ENCODE measurements around the gene E2F4. TPM values are rescaled to one million over a fixed set of nuclear protein-coding genes. Genes with fewer than 3 reads are reported as not detected.

Gene E2F4
- total and polyA plus RNA-seq, 2 donors (not counting 1 experiment from before 2014, with no cell fraction given): 106 to 188 TPM

DNA sequence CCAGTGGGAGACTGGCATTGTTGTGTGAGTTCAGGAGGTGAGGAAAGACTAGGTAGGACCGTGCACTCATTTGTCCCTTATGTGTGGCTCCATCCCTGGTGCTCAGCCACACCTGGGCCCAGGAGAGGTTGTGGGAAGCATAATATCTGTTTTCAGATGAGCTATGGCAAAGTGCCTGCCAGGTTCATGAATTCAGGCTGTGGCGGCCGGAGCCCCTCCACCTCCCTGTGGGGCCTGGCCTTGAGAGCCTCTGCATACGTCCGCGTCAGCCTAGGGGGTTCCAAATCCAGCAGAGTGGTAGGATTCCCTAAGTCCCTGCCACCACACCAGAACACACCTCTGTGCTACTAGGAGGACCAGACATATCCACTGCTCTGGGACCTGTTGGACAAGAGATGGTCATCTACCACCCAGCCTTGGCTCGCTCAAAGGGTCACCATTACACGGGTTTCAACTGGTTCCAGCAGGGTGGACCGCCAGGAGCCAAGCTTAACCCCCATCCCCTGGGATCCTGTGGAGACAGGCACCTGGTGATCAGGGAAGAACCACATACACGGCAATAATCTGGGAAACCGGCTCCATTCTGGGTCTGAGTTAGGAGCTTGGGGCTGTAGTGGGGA is 43.2 kb upstream of the E2F4 start:
- H2AFZ ChIP-seq (ENCODE audit: insufficient read depth, low read depth, low read length, poor library complexity, severe bottlenecking): no peak overlapping the region
- DNase-seq (no peak), ATAC-seq (ENCODE audit: low read depth) (no peak)
- no peak overlapping the region for H3K9ac ChIP-seq (ENCODE audit: low read length)
- H3K27ac ChIP-seq (ENCODE audit: low read length in 2 of 2): no peak overlapping the region
- Mint-ChIP-seq H3K9me3 (ENCODE audit: insufficient read depth) (no peaks in the 10 kb centered on the region), H3K4me3 (no peak overlapping the region), H3K27me3 (peaks cover 20% of the 10 kb centered on the region), H3K27ac (no peak overlapping the region), H3K4me1 (peaks cover 16% of the 10 kb centered on the region)
- peaks cover 10 to 14% of the 10 kb centered on the region in 2 donors for H3K4me1 ChIP-seq (ENCODE audit: control insufficient read depth in 2 of 2, insufficient read depth in 2 of 2, low read length in 2 of 2)
- H3K4me2 ChIP-seq (replicated peaks; ENCODE audit: low read depth, low read length, poor library complexity, severe bottlenecking): no peak overlapping the region
- peaks cover 0 to 46% of the 10 kb centered on the region in 2 experiments for H3K36me3 ChIP-seq (replicated peaks in 1 of 2; ENCODE audit: control extremely low read depth in 1 of 2, control insufficient read depth in 1 of 2, extremely low read depth in 1 of 2, insufficient read depth in 2 of 2, low read length in 1 of 2)
- no peaks in the 10 kb centered on the region for H3K79me2 ChIP-seq (ENCODE audit: control insufficient read depth, insufficient read depth, low read length)
- intact Hi-C loops (cut with micrococcal nuclease): no loop called here
- ChIA-PET CTCF (interaction anchor here (0.6 to 1.2 kb wide), 3 partner anchors 9 to 30 kb away, joined by 3 read pairs; no protein-coding TSS in a partner anchor), POLR2A (no interaction called here)
- 99% methylated on average over 11 of the region's 11 CpGs for WGBS (ENCODE audit: insufficient coverage)
- TF ChIP-seq, protein P1, sequence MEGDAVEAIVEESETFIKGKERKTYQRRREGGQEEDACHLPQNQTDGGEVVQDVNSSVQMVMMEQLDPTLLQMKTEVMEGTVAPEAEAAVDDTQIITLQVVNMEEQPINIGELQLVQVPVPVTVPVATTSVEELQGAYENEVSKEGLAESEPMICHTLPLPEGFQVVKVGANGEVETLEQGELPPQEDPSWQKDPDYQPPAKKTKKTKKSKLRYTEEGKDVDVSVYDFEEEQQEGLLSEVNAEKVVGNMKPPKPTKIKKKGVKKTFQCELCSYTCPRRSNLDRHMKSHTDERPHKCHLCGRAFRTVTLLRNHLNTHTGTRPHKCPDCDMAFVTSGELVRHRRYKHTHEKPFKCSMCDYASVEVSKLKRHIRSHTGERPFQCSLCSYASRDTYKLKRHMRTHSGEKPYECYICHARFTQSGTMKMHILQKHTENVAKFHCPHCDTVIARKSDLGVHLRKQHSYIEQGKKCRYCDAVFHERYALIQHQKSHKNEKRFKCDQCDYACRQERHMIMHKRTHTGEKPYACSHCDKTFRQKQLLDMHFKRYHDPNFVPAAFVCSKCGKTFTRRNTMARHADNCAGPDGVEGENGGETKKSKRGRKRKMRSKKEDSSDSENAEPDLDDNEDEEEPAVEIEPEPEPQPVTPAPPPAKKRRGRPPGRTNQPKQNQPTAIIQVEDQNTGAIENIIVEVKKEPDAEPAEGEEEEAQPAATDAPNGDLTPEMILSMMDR (IDR thresholded peaks at IDR 0.05): no peak
- peaks cover 0 to 19% (median 0%) of the 10 kb centered on the region in 3 donors for H3K9me3 ChIP-seq (ENCODE audit: control extremely low read depth in 1 of 3, control insufficient read depth in 2 of 3, insufficient read depth in 1 of 3, low read length in 2 of 3)
- no peak overlapping the region for H3K4me3 ChIP-seq (ENCODE audit: control extremely low read depth in 1 of 5, extremely low read depth in 1 of 5, insufficient read depth in 1 of 5, low read depth in 2 of 5, low read length in 4 of 5)
- H4K20me1 ChIP-seq (ENCODE audit: control insufficient read depth, insufficient read depth, low read length, poor library complexity, severe bottlenecking): peaks cover under 1% of the 10 kb centered on the region
- H3K27me3 ChIP-seq (replicated peaks in 1 of 4; ENCODE audit: control extremely low read depth in 1 of 4, control insufficient read depth in 3 of 4, insufficient read depth in 4 of 4, low read length in 3 of 4): peaks cover 0 to 28% (median 10%) of the 10 kb centered on the region in 4 experiments

DNA sequence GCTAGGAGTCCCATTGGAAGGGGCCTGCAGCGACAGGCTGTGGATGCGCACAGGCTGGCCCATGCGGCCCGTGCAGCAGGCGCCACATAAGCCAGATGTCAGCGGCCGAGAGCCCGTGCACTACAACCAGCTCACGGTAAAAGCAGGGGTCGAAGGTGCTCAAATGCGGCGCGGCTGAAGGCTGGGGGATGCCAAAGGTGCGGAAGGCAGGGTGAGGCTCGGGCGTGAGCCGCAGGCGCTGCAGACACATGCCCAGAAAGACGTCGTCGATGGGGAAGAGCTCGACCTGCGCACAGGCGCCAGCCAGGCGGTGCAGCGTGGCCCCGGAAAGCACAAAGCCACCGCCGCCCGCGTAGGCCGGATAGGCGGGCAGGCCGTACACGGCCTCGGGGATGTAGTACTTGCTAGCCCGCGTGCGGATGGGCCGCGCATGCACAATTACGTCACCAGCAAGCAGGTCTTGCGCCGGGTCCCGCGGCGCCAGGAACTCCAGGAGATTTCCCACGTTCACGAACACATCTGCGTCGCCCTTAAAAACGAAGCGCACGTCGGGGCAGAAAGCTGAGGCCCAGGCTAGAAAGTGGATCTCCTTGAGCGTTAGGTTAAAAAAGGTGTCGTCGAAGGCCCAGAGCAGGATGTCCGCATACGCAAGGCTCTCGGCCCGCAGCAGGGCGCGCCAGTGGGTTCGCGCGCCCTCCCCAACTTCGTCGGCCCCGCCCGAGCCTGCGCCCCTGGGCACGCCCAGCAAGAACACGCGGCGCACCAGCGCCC is 42.5 kb upstream of the E2F4 start:
- no peak for DNase-seq
- Histone ChIP-seq H3K4me1 (ENCODE audit: control insufficient read depth in 2 of 2, insufficient read depth in 2 of 2, low read length in 2 of 2) (peaks cover 10 to 14% of the 10 kb centered on the region in 2 donors), H3K27me3 (replicated peaks in 1 of 4; ENCODE audit: control extremely low read depth in 1 of 4, control insufficient read depth in 3 of 4, insufficient read depth in 4 of 4, low read length in 3 of 4) (peaks cover 0 to 28% (median 10%) of the 10 kb centered on the region in 4 experiments), H4K20me1 (ENCODE audit: control insufficient read depth, insufficient read depth, low read length, poor library complexity, severe bottlenecking) (peaks cover 8% of the 10 kb centered on the region), H3K4me2 (replicated peaks; ENCODE audit: low read depth, low read length, poor library complexity, severe bottlenecking) (peak overlapping the region; percentile 79), H3K4me3 (ENCODE audit: control extremely low read depth in 1 of 5, extremely low read depth in 1 of 5, insufficient read depth in 1 of 5, low read depth in 2 of 5, low read length in 4 of 5) (no peak overlapping the region), H3K36me3 (replicated peaks in 1 of 2; ENCODE audit: control extremely low read depth in 1 of 2, control insufficient read depth in 1 of 2, extremely low read depth in 1 of 2, insufficient read depth in 2 of 2, low read length in 1 of 2) (peaks cover 0 to 40% of the 10 kb centered on the region in 2 experiments), H3K9ac (ENCODE audit: low read length) (no peak overlapping the region), H3K27ac (ENCODE audit: low read length in 2 of 2) (no peak overlapping the region), H2AFZ (ENCODE audit: insufficient read depth, low read depth, low read length, poor library complexity, severe bottlenecking) (no peak overlapping the region), H3K9me3 (ENCODE audit: control extremely low read depth in 1 of 3, control insufficient read depth in 2 of 3, insufficient read depth in 1 of 3, low read length in 2 of 3) (peaks cover 0 to 19% (median 0%) of the 10 kb centered on the region in 3 donors), H3K79me2 (ENCODE audit: control insufficient read depth, insufficient read depth, low read length) (no peaks in the 10 kb centered on the region)
- intact Hi-C loops (cut with micrococcal nuclease): no loop called here
- H3K4me3 Mint-ChIP-seq: no peak overlapping the region
- ChIA-PET POLR2A (no interaction called here), CTCF (interaction anchor here (0.6 to 1.2 kb wide), 3 partner anchors 8 to 31 kb away, joined by 3 read pairs; no protein-coding TSS in a partner anchor)
- peaks cover 19% of the 10 kb centered on the region for H3K4me1 Mint-ChIP-seq
- peaks cover 20% of the 10 kb centered on the region for H3K27me3 Mint-ChIP-seq
- TF ChIP-seq, protein P1 (IDR thresholded peaks at IDR 0.05): no peak
- no peak for TF ChIP-seq EZH2 (IDR thresholded peaks at IDR 0.05; ENCODE audit: borderline replicate concordance, insufficient read depth, low read depth, low read length, poor library complexity, severe bottlenecking)
- WGBS (ENCODE audit: insufficient coverage): 85% methylated on average over 77 of the region's 77 CpGs
- no peaks in the 10 kb centered on the region for H3K9me3 Mint-ChIP-seq (ENCODE audit: insufficient read depth)
- no peak for ATAC-seq (ENCODE audit: low read depth)
- no peak overlapping the region for H3K27ac Mint-ChIP-seq
